IMR-90 (cell line): Measurements from ENCODE around the gene STX4.

Experiments used
- MXI1 ChIP-seq: IDR thresholded peaks from 2 replicates; pipeline ENCODE4 v1.6.1; 2012; ENCODE audit warnings: low read depth, mild to moderate bottlenecking, low read length, moderate library complexity, borderline replicate concordance
- RAD21 ChIP-seq: IDR thresholded peaks from 2 replicates; pipeline ENCODE4 v1.6.1; 2012; ENCODE audit warnings: low read length, improper control_type of control experiment
- TF ChIP-seq, protein P1 (sequence below): conservative IDR thresholded peaks from 2 replicates; pipeline ENCODE4 v1.5.1; 2012; ENCODE audit warnings: mild to moderate bottlenecking, low read depth, low read length, improper control_type of control experiment

DNA sequence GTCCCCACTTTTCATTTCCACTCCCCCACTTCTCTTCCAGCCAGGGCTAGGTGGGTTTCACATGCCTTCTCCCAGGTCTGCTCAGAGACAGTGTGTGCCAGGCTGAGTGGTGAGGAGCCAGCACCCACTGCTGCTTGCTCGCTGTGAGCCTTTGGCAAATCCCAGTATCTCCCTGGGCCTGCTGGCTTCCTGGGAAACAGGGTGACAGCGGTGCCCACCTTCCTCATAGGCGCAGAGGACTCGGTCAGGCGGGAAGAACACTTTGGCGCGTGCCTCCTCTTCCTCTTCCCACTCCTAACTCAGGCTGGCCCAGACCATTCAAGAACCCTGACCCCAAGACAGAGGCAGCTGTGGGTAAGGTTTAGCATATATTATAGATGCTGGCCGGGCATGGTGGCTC, 55.8 kb downstream of the STX4 start:
- TF ChIP-seq, protein P1, sequence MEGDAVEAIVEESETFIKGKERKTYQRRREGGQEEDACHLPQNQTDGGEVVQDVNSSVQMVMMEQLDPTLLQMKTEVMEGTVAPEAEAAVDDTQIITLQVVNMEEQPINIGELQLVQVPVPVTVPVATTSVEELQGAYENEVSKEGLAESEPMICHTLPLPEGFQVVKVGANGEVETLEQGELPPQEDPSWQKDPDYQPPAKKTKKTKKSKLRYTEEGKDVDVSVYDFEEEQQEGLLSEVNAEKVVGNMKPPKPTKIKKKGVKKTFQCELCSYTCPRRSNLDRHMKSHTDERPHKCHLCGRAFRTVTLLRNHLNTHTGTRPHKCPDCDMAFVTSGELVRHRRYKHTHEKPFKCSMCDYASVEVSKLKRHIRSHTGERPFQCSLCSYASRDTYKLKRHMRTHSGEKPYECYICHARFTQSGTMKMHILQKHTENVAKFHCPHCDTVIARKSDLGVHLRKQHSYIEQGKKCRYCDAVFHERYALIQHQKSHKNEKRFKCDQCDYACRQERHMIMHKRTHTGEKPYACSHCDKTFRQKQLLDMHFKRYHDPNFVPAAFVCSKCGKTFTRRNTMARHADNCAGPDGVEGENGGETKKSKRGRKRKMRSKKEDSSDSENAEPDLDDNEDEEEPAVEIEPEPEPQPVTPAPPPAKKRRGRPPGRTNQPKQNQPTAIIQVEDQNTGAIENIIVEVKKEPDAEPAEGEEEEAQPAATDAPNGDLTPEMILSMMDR = no peak
- TF ChIP-seq MXI1 (no peak), RAD21 (no peak)
